H1 (cell line): ENCODE measurements around the gene GADL1. TPM values are rescaled to one million over a fixed set of nuclear protein-coding genes. Genes with fewer than 3 reads are reported as not detected.

ENCODE experiments used
- ZNF274 ChIP-seq: IDR thresholded peaks from 2 replicates; pipeline ENCODE4 v1.7.0; 2012; ENCODE audit warnings: low read length, borderline replicate concordance; ENCODE audit errors: extremely low read depth
- polyA plus RNA-seq, 7 experiments: library from polyadenylated mRNA; depleted of rRNA in 3 of 7; stranded (reverse) in 5 of 7; unstranded in 2 of 7; fragments of >200 nt in 5 of 7; fragments of 200-250 nt in 2 of 7; gene quantifications; 1 replicate in 5 of 7; 2 replicates in 1 of 7; 4 replicates in 1 of 7; pipeline versions ENCODE4 v1.2.1 to v1.2.3, GENCODE V29; 2011 to 2013; ENCODE audit warnings: missing spikeins in 2 of 7, mixed read lengths in 2 of 7
- total RNA-seq: library from RNA; stranded (reverse); fragmentation: NEBNext Ultra II Directional; extraction: Animal tissue kit (Norgen Biotek cat#: 25700); gene quantifications from 2 replicates; pipeline ENCODE4 v1.2.1, GENCODE V29; 2021

The GADL1 gene
- total and polyA plus RNA-seq, 2 of the 8 experiments (the other 6 are each of a cell fraction or from before 2014, with no cell fraction given), result 0.03 to 0.30 TPM

DNA sequence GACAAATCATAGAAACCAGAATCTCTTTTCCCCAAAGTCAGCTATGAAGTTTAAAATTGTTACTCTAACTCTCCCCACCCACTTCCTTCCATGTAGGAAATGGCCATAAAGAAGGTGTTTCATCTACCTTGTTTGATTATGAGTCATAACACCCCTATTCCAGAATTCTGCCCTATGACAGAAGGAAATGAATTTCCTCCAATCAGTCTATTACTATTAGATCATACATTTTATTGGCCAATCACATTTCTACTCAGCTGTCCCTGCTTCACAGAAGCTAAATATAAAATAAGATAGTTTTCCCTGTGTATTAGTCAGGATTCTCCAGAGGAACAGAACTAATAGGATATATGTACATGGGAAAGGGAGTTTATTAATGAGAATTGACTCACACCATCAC is 186.0 kb downstream of the GADL1 start (continued):
- TF ChIP-seq ZNF274, result no peak
